Stimulated activated naive CD8-positive, alpha-beta T cell treated with anti-CD3 and anti-CD28 coated beads, Interleukin-15, Interleukin-2, amounts not matched to agents 100 U/mL and 50 U/mL, for 24 hours (primary cell): ENCODE measurements around the gene SNTG2.
"Not testable (repeated sequence)": the region's sequence is repeated elsewhere in the genome, so short reads cannot be mapped to it uniquely, and the experiment has no call there.

ENCODE experiments used
- ATAC-seq: fragments of 150-1000 bp; cut with Tn5 transposase; one replicate; pipeline ENCODE4 v1.10.0; 2021
- DNase-seq: peaks from one replicate; pipeline ENCODE4 v3.0.0; 2021

The SNTG2 gene

DNA sequence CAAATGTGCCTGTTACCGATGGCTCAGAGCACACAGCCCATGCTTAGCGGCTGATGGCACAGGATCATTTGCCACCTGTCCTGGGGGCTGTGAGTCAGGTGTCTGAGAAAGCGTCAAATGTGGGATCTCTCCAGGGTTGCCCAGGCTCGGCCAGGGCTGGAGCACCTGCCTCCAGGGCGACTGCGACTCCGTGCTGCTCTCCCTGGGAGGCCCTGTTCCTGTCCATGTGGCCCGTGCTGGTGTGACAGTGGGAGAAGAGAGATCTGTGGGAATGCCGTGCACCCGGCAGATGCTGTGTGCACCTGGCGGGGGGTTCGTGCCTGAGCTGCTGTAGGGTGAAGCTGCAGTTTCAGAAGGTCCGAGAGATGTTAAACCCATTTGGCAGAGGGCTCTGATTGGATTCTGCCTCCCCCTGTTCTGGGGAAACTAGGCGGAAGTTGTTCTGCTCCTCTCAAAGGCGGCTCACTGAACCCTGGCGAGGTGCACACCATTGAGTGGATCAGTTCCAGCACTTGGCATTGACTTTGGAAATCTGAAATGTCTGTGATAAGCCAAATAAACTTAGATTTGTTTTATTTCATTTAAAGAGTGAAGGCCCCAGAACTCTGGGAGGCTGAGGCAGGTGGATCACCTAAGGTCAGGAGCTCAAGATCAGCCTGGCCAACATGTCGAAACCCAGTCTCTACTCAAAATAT, 428.0 kb downstream of the SNTG2 start:
- ATAC-seq (no peak), DNase-seq (no peak)

GRCh38 chr2:1381644-1382043, 431.0 kb downstream of the SNTG2 start:
- no peak for DNase-seq
- no peak for ATAC-seq

DNA sequence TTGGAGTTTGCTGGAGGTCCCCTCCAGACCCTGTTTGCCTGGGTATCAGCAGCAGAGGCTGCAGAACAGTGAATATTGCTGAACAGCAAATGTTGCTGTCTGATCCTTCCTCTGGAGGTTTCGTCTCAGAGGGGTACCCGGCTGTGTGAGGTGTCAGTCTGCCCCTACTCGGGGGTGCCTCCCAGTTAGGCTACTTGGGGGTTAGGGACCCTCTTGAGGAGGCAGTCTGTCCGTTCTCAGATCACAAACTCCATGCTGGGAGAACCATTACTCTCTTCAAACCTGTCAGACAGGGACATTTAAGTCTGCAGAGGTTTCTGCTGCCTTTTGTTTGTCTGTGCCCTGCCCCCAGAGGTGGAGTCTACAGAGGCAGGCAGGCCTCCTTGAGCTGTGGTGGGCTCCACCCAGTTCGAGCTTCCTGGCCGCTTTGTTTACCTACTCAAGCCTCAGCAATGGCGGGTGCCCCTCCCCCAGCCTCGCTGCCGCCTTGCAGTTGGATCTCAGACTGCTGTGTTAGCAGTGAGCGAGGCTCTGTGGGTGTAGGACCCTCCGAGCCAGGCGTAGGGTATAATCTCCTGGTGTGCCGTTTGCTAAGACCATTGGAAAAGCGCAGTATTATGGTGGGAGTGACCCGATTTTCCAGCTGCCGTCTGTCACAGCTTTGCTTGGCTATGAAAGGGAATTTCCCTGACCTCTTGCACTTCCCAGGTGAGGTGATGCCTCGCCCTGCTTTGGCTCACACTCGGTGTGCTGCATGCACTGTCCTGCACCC, 437.5 kb downstream of the SNTG2 start:
- ATAC-seq, DNase-seq: not testable (repeated sequence)

DNA sequence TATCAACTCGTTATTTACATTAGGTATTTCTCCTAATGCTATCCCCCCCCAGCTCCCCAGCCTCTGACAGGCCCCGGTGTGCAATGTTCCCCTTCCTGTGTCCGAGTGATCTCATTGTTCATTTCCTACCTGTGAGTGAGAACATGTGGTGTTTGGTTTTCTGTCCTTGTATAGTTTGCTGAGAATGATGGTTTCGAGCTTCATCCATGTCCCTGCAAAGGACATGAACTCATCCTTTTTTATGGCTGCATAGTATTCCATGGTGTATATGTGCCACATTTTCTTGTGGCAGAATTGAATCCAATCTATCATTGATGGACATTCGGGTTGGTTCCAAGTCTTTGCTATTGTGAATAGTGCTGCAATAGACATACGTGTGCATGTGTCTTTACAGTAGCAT, 439.5 kb downstream of the SNTG2 start:
- not testable (repeated sequence) for ATAC-seq, DNase-seq

DNA sequence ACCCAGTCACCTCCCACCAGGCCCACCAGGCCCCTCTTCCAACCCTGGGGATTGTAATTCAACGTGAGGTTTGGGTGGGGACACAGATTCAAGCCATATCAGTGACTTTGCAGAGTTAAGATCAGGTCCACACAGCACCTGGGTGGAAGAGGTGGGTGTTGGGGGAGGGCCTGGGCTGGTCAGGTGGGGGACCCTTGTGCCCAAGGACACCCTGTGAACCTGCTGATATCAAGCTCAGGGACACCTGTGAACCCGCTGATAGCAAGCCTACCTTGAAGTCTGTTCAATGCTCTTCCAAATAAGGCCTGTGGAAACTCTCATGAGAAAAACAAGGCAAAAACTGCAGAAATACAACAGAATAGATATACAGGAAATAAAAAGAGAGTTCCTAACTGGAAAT, 442.7 kb downstream of the SNTG2 start:
- no peak for ATAC-seq
- DNase-seq = no peak

- DNase-seq (no peak), ATAC-seq (no peak)
Measured at GRCh38 chr2:1394709-1395408, 444.2 kb downstream of the SNTG2 start.

GRCh38 chr2:1397350-1397749, 446.7 kb downstream of the SNTG2 start:
- DNase-seq (no peak), ATAC-seq (no peak)

- no peak for DNase-seq
- ATAC-seq = no peak
Measured at GRCh38 chr2:1398191-1398590, 447.5 kb downstream of the SNTG2 start.

GRCh38 chr2:1400943-1401735, 450.5 kb downstream of the SNTG2 start:
- DNase-seq (no peak), ATAC-seq (no peak)

DNA sequence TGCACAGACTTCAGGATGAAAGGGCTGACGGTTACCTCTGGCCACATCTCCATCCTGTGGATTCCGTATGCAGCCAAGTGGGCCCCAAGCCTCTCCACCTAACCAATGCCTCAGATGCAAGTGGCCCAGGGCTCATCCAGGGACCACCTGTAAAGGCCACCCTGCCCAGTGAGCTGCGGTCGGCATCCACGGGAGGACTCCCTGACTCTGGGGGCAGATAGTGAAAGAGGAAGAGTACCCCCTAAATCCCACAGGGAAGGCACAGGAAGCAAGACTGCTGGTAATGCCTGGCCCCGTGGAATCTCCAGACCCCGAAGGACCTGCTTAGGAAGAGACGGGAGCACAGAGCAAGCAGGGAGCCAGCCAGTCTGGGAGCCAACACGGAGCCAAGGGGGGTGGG, 451.4 kb downstream of the SNTG2 start:
- no peak for ATAC-seq
- DNase-seq = no peak

DNA sequence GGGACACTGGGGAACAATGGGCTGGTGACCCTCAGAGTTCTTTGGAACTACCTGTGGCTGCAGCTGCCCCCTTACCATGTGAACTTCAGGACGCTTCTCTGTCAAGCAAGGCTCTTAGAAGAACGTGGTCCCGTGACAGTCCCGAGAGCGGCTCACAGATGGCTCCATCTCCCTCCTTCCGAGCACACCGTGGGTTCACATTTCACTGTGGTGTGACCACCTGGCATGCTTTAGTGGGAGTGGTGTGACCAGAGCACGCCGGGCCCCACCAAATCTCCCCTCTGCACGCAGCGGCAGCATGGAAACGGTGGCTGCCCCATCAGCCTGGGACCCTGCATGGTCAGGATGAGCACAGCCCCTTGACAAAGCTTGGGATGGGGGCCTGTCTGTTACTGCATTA, 452.9 kb downstream of the SNTG2 start:
- ATAC-seq (no peak), DNase-seq (no peak)

- ATAC-seq (no peak), DNase-seq (no peak)
Measured at GRCh38 chr2:1405124-1405523, 454.5 kb downstream of the SNTG2 start.

DNA sequence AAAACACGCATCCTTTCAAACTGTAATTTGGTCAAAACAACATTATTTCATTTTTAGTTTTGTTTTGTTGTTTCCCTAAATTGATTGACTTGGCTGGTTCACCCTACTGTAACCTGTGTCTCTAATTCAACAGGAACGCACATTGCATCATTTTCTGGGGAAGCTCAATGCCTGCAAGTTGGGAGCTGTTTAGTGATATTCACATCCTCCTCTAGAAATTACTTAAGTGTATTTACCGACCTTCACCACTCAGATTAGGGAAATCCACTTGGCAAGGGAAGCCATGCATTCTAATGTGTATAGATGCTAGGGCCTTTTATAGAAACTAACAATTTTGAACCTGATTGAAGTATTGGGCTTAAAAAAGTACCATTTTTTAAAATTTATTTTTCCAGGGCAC, 455.3 kb downstream of the SNTG2 start:
- DNase-seq = no peak
- no peak for ATAC-seq

GRCh38 chr2:1406434-1406833, 455.8 kb downstream of the SNTG2 start:
- no peak for DNase-seq
- no peak for ATAC-seq

DNA sequence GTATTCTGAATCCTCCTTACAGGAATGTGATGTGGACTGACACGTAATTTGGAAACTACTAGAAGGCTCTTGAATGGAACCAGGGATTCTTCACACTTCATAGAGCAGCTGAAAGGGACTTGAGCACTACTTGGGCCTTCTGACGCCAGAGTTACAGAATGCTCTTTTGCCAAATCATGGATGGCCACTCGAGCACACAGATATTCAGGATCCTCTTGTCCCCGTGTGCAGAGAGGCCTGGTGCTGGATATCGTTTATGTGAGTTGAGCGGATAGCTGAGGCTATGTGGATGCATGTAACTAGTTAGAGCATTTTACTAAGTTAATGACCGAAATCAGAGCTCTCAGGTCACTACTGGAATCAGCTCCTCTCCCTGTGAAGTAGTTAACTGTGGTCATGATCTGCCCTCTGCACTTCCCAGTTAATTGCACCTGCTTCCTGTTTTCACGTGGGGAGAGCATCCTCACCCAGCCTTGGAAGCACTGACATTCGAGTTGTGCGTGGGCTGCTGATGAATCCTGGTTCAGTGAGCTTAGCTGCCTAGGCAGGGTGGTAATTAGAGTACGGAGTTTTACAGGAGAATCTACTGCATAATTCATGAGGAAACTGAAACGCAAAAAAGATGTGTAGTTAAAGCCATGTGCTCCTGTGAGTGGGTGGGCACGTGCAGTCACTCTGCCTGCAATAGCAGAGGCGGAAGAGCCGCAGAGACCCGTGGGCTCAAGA, 457.5 kb downstream of the SNTG2 start:
- no peak for ATAC-seq
- DNase-seq = no peak

DNA sequence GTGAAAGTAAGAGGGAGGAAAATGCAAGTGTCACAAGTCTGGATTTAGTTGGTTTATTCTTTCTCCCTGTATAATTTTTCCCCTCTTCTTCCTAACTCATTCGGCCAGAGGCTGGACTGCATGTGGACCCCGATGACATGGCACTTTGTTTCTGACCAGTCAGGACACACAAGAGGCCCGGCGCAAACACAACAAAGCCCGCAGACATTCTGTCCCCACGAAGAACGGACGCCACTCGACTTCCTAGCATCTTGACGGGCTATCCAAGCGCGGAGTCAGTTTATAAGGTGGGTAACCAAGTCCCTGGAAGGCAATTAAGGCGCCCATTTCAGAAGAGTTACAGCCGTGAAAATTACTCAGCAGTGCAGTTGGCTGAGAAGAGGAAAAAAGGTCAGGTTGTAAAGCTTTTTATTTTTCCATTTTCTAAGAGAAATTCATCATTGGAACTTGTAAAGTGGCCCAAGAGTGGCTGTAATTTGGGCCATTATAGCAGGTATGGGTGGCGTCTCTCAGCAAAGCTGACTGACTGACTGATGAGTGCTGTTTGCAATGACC, 462.6 kb downstream of the SNTG2 start, which contains the start of gene TPO:
Gene TPO, plus strand, starts transcription at position 308 of the 555 bp plus-strand sequence. CDS start 946 bp downstream, outside the sequence.
- ATAC-seq = no peak
- no peak for DNase-seq

- DNase-seq (no peak), ATAC-seq (no peak)
Measured at GRCh38 chr2:1414121-1414520, 463.5 kb downstream of the SNTG2 start.

- not testable (repeated sequence) for ATAC-seq, DNase-seq
Measured at GRCh38 chr2:1414901-1415300, 464.3 kb downstream of the SNTG2 start.

- ATAC-seq (no peak), DNase-seq (no peak)
Measured at GRCh38 chr2:1415501-1415900, 464.9 kb downstream of the SNTG2 start.
